Measurements from ENCODE around the gene BEGAIN.

- TF ChIP-seq POLR2A (IDR thresholded peaks at IDR 0.05) (no peak), CTCF (IDR thresholded peaks at IDR 0.05) (no peak)
Observed at GRCh38 chr14:100620255-100621100, 33.3 kb upstream of the BEGAIN start.
